Measurements from ENCODE around the gene ALOX5. TPM values are rescaled to one million over a fixed set of nuclear protein-coding genes. Genes with fewer than 3 reads are reported as not detected.
A peak's percentile ranks its signal among the peaks of the same experiment; 100 is the strongest.
"Not testable (repeated sequence)": the region's sequence is repeated elsewhere in the genome, so short reads cannot be mapped to it uniquely, and the experiment has no call there.

Gene ALOX5
- 10 to 100 TPM; 42.5 to 63.0 TPM for total RNA-seq

GRCh38 chr10:45373576-45374349, at the start of gene ALOX5:
Gene ALOX5 (plus strand): TSS chr10:45374216. CDS start chr10:45374280, 64 bp downstream.
- H3K4me1 ChIP-seq, result peaks cover 28% of the 10 kb centered on the region
- H3K9me3 ChIP-seq, result no peaks in the 10 kb centered on the region
- no peaks in the 10 kb centered on the region for H3K27me3 ChIP-seq
- intact Hi-C loops (cut with DNase I), result no loop called here
- H3K4me3 ChIP-seq, result peak within 1 kb of the TSS; percentile 18 to 27
- ATAC-seq (peak; percentile 90), DNase-seq (peak; percentile 86 to 93 (median 88))
- H3K27ac ChIP-seq, result peak within 1 kb of the TSS in 3 of 4 donors; percentile 24 to 44 (median 38)
- 1 to 4% methylated on average over 4 to 52 of the region's 59 CpGs for WGBS, 2 donors
- TF ChIP-seq CTCF (IDR thresholded peaks at IDR 0.05), result peak in 1 of 7 experiments; percentile 13
- TF ChIP-seq POLR2A (IDR thresholded peaks at IDR 0.05), result peak; percentile 35 to 60 (median 47)
- no peaks in the 10 kb centered on the region for H3K36me3 ChIP-seq (replicated peaks in 1 of 2; ENCODE audit: insufficient read depth in 1 of 2, low read depth in 2 of 2)

DNA sequence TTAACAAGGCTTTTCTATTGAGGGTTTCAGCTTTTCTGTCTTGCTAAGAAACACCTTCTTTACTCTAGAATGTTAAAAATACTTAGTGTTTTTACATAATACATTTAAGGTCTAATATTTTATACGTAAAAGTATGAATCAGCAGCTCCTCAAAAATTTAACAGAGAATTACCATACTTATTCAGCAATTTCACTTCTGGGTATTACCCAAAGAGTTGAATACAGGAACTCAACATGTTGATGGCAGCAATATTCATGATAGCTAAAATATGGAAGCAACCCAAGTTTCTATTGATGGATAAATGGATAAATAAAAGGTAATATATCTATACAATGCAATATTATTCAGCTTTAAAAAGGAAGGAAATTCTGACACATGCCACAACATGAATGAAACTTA, 48.9 kb upstream of the ALOX5 start:
- intact Hi-C loops (cut with DNase I), result no loop called here
- Histone ChIP-seq H3K27me3 (no peaks in the 10 kb centered on the region), H3K36me3 (replicated peaks in 1 of 2; ENCODE audit: insufficient read depth in 1 of 2, low read depth in 2 of 2) (no peaks in the 10 kb centered on the region), H3K4me3 (no peak overlapping the region), H3K4me1 (no peaks in the 10 kb centered on the region), H3K9me3 (no peaks in the 10 kb centered on the region), H3K27ac (no peak overlapping the region)
- 64 to 76% methylated on average over 1 of the region's 1 CpG for whole genome bisulfite sequencing, 2 donors
- TF ChIP-seq CTCF (IDR thresholded peaks at IDR 0.05) (no peak), POLR2A (IDR thresholded peaks at IDR 0.05) (no peak)
- ATAC-seq (no peak), DNase-seq (no peak)

GRCh38 chr10:45326864-45327263, 47.2 kb upstream of the ALOX5 start:
- intact Hi-C loops (cut with DNase I); ATAC-seq; H3K27me3 ChIP-seq; H3K4me3 ChIP-seq; H3K9me3 ChIP-seq; H3K36me3 ChIP-seq (replicated peaks in 1 of 2; ENCODE audit: insufficient read depth in 1 of 2, low read depth in 2 of 2); DNase-seq; H3K4me1 ChIP-seq; H3K27ac ChIP-seq: not testable (repeated sequence)
- WGBS, 2 donors, result 89 to 100% methylated on average over 1 of the region's 1 CpG

GRCh38 chr10:45331824-45332223, 42.2 kb upstream of the ALOX5 start:
- 91% methylated on average over 3 of the region's 3 CpGs for WGBS, 2 donors
- DNase-seq; H3K27ac ChIP-seq; intact Hi-C loops (cut with DNase I); H3K36me3 ChIP-seq (replicated peaks in 1 of 2; ENCODE audit: insufficient read depth in 1 of 2, low read depth in 2 of 2); ATAC-seq; H3K27me3 ChIP-seq; H3K4me1 ChIP-seq; H3K4me3 ChIP-seq; H3K9me3 ChIP-seq: not testable (repeated sequence)

- H3K4me3 ChIP-seq, result no peak overlapping the region
- H3K27ac ChIP-seq, result no peak overlapping the region
- H3K9me3 ChIP-seq, result no peaks in the 10 kb centered on the region
- no peak for ATAC-seq
- 91 to 100% methylated on average over 1 of the region's 1 CpG for WGBS, 2 donors
- TF ChIP-seq CTCF (IDR thresholded peaks at IDR 0.05) (no peak), POLR2A (IDR thresholded peaks at IDR 0.05) (no peak)
- no peaks in the 10 kb centered on the region for H3K36me3 ChIP-seq (replicated peaks in 1 of 2; ENCODE audit: insufficient read depth in 1 of 2, low read depth in 2 of 2)
- no peaks in the 10 kb centered on the region for H3K27me3 ChIP-seq
- H3K4me1 ChIP-seq, result no peaks in the 10 kb centered on the region
- no peak for DNase-seq
- intact Hi-C loops (cut with DNase I), result no loop called here
These were observed 34.1 kb upstream of the ALOX5 start for GRCh38 chr10:45339894-45340293.

DNA sequence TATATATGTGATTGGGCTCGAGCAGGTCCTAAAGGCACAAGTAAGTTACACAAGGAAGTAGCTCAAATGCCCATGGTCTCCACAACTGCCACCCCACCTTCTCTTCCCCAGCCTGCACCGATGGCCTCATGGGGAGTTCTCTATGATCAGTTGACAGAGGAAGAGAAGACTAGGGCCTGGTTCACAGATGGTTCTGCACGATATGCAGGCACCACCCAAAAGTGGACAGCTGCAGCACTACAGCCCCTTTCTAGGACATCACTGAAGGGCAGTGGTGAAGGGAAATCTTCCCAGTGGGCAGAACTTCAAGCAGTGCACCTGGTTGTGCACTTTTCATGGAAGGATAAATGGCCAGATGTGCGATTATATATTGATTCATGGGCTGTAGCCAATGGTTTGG, 33.6 kb upstream of the ALOX5 start:
- H3K4me3 ChIP-seq; intact Hi-C loops (cut with DNase I); H3K27ac ChIP-seq; DNase-seq; H3K9me3 ChIP-seq; H3K27me3 ChIP-seq; H3K4me1 ChIP-seq; ATAC-seq; H3K36me3 ChIP-seq (replicated peaks in 1 of 2; ENCODE audit: insufficient read depth in 1 of 2, low read depth in 2 of 2): not testable (repeated sequence)
- WGBS, 2 donors, result 72 to 94% methylated on average over 3 to 4 of the region's 4 CpGs

GRCh38 chr10:45346652-45347335, 27.2 kb upstream of the ALOX5 start:
- intact Hi-C loops (cut with DNase I); H3K27me3 ChIP-seq; H3K4me1 ChIP-seq; DNase-seq; H3K4me3 ChIP-seq; H3K27ac ChIP-seq; H3K9me3 ChIP-seq; ATAC-seq; H3K36me3 ChIP-seq (replicated peaks in 1 of 2; ENCODE audit: insufficient read depth in 1 of 2, low read depth in 2 of 2): not testable (repeated sequence)
- WGBS, 2 donors, result 79% methylated on average over 24 of the region's 24 CpGs; no CpG with 5 or more reads in 1 of the 2 donors

- ATAC-seq; H3K4me1 ChIP-seq; intact Hi-C loops (cut with DNase I); H3K36me3 ChIP-seq (replicated peaks in 1 of 2; ENCODE audit: insufficient read depth in 1 of 2, low read depth in 2 of 2); H3K27me3 ChIP-seq; H3K9me3 ChIP-seq; DNase-seq; H3K27ac ChIP-seq; H3K4me3 ChIP-seq: not testable (repeated sequence)
- 80 to 94% methylated on average over 8 to 18 of the region's 20 CpGs for WGBS, 2 donors
These were observed 26.6 kb upstream of the ALOX5 start for GRCh38 chr10:45347464-45347863.

All from body of pancreas (tissue), 4 donors.